Dendritic cell treated with granulocyte-macrophage colony-stimulating factor and Interleukin-4, amounts not matched to agents 40 ng/mL and 50 ng/mL, for 4 days (primary cell): ENCODE measurements around the gene SF3B3.
"Not testable (repeated sequence)": the region's sequence is repeated elsewhere in the genome, so short reads cannot be mapped to it uniquely, and the experiment has no call there.

ENCODE experiments used
- H3K27ac Mint-ChIP-seq: one replicate; pipeline ENCODE4 v1.8.0; 2022; ENCODE audit warnings: mild to moderate bottlenecking, mixed read lengths
- H3K27me3 Mint-ChIP-seq: one replicate; pipeline ENCODE4 v1.8.0; 2022; ENCODE audit warnings: mild to moderate bottlenecking, mixed read lengths
- H3K36me3 Mint-ChIP-seq: one replicate; pipeline ENCODE4 v1.8.0; 2022; ENCODE audit warnings: low read depth, mixed read lengths
- H3K4me1 Mint-ChIP-seq: one replicate; pipeline ENCODE4 v1.8.0; 2022; ENCODE audit warnings: low read depth, mixed read lengths
- H3K4me3 Mint-ChIP-seq: one replicate; pipeline ENCODE4 v1.8.0; 2022; ENCODE audit warnings: mild to moderate bottlenecking, moderate library complexity, mixed read lengths
- H3K9me3 Mint-ChIP-seq: one replicate; pipeline ENCODE4 v1.8.0; 2022; ENCODE audit warnings: mixed read lengths
- intact Hi-C: fragments of 100-400 bp; cut with micrococcal nuclease; formaldehyde crosslinking; loops from one replicate; pipeline ENCODE4 v1.15.0; 2022

SF3B3 gene

DNA sequence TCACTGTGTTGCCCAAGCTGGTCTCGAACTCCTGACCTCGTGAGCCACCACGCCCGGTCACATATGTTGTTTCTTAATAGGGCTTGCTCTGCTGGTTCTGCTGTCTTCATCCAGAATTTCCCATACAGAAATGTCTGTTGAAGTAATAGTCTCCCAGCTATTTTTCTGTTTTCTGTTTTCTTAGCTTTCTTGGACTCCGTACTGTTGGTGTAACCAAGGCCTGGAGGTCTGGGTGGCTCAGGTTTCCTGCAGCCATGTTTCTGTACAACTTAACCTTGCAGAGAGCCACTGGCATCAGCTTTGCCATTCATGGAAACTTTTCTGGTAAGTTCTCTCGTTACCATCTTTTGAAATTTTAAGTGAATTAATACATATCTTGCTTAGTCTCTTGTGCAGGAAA, 2.8 kb downstream of the SF3B3 start:
- Mint-ChIP-seq H3K9me3 (no peaks in the 10 kb centered on the region), H3K4me3 (no peak overlapping the region), H3K4me1 (peaks cover 34% of the 10 kb centered on the region), H3K36me3 (peaks cover 82% of the 10 kb centered on the region), H3K27ac (no peak overlapping the region), H3K27me3 (no peaks in the 10 kb centered on the region)
- intact Hi-C loops, result no loop called here

DNA sequence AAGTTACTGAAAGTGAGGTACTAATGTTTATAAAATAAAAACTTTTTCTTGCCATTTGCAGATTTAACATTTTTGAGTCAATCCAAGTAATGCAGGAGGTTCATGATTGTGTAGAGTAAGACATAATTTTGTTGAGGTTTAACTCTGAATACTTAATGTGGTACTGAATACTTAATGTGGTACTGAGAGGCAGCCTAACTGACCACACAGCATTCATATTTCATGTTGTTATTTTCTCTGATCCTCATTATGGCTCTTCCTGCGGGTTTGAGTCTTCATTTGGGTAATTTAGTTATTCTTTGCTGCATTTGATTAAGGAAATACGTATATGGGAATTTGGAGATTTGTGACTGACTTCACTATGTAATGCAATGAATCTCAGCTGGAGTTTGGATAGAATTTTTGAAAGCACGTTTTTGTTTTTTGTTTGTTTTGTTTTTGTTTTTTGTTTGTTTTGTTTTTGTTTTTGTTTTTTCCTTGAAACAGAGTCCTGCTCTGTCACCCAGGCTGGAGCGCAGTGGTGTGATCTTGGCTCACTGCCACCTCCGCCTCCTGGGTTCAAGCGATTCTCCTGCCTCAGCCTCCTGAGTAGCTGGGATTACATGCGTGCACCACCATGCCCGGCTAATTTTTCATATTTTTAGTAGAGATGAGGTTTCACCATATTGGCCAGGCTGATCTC, 3.8 kb downstream of the SF3B3 start:
- Mint-ChIP-seq H3K36me3 (peaks cover 92% of the 10 kb centered on the region), H3K9me3 (no peaks in the 10 kb centered on the region), H3K4me3 (no peak overlapping the region), H3K27ac (no peak overlapping the region), H3K4me1 (peaks cover 28% of the 10 kb centered on the region), H3K27me3 (no peaks in the 10 kb centered on the region)
- intact Hi-C loops, result no loop called here

DNA sequence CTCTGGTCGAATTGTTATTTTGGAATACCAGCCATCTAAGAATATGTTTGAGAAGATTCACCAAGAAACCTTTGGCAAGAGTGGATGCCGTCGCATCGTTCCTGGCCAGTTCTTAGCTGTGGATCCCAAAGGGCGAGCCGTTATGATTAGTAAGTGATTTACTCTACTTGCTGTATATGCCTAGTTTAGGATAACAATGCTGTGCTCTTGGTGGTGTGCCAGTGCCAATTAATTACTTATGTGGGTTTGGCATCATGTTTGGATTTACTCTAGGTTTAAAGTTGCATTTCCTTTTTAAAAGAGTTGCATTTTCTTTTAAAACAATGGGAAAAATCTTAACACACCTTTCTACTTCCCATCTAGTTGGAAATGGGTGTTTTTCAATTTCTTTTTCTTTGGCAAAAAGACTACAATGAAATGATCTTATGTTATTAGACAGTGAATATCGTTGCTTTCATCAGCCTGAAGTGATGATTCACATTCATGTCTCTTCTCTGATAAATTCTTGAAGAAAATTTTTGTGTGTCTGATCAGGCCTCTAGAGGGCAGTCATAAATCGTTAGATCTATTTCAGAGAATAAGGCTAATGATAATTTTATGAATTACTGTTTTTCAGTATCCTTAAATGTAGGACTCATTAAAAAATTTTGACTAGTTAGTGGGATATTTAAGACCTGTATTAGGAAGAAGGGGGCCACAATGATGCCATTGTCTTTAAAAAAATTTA, 5.6 kb downstream of the SF3B3 start:
- Mint-ChIP-seq H3K9me3 (no peaks in the 10 kb centered on the region), H3K36me3 (peaks cover 95% of the 10 kb centered on the region), H3K27me3 (no peaks in the 10 kb centered on the region), H3K27ac (no peak overlapping the region), H3K4me1 (peaks cover 25% of the 10 kb centered on the region), H3K4me3 (no peak overlapping the region)
- intact Hi-C loops, result no loop called here

DNA sequence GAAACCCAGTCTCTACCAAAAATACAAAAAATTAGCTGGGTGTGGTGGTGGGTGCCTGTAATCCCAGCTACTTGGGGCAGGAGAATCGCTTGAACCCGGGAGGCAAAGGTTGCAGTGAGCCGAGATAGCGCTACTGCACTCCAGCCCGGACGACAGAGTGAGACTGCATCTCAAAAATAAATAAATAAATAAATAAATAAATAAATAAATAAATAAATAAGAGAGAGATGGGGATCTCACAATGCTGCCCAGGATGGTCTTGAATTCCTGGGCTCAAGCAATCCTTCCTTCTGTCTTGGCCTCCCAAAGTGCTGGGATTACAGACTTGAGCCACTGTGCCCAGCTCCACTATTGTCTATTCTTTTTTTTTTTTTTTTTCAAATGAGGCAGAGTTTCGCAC, 6.3 kb downstream of the SF3B3 start:
- H3K27ac Mint-ChIP-seq, H3K9me3 Mint-ChIP-seq, intact Hi-C loops, H3K4me3 Mint-ChIP-seq, H3K27me3 Mint-ChIP-seq: not testable (repeated sequence)
- Mint-ChIP-seq H3K36me3 (peaks cover 95% of the 10 kb centered on the region), H3K4me1 (peaks cover 23% of the 10 kb centered on the region)

DNA sequence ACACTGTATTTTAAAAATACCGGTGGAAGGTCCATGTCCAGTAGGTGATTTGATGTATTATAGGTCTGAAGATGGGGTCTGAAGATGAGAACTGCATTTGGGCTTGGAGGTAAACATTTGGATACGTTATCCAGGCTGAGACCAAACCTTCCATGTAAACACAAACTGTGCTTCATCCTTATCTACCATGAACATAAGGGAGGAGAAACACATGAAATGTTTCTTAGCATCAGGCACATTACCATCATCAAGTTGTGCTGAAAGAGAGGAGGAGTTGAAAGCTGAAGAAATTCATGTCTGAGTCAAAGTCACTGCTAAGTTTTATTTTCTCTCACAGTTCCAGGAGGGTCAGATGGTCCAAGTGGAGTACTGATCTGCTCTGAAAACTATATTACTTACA, 11.4 kb downstream of the SF3B3 start:
- Mint-ChIP-seq H3K36me3 (peaks cover 100% of the 10 kb centered on the region), H3K27ac (no peak overlapping the region), H3K9me3 (no peaks in the 10 kb centered on the region), H3K27me3 (no peaks in the 10 kb centered on the region), H3K4me3 (no peak overlapping the region), H3K4me1 (no peaks in the 10 kb centered on the region)
- intact Hi-C loops, result no loop called here

DNA sequence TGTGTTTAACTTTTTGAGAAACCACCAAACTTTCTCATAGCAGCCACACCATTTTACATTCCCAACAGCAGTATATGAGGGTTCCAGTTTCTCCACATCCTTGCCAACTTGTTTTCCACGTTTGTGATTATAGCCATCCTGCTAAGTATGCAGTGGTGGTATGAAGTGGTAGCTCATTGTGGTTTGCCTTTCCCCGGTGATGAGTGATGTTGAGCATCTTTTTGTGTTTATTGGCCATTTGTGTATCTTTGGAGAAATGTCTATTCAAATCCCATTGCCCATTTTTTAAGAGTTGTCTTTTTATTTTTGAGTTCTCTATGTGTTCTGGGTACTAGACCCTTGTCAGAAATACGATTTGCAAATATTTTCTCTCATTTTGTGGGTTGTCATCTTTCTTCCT, 17.4 kb downstream of the SF3B3 start:
- H3K27me3 Mint-ChIP-seq, result no peaks in the 10 kb centered on the region
- no peak overlapping the region for H3K4me3 Mint-ChIP-seq
- H3K27ac Mint-ChIP-seq, result no peak overlapping the region
- no peaks in the 10 kb centered on the region for H3K4me1 Mint-ChIP-seq
- no peaks in the 10 kb centered on the region for H3K9me3 Mint-ChIP-seq
- H3K36me3 Mint-ChIP-seq, result peaks cover 100% of the 10 kb centered on the region
- intact Hi-C loops, result no loop called here

DNA sequence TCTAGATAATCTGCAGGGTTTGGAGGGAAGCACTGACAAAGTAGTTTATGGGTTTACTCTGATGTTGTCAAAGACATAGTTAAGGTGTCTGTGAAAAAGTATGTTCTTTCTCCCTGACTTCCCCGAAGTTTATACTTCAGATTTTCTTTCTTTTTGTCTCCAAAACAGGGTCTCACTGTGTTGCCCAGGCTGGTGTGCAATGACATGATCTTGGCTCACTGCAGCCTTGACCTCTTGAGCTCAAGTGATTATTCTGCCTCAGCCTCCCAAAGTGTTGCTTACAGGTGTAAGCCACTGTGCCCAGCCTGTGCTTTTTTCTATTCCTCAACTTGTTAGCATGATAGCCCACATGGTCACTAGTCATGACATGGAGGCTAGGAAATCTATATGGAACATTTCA, 20.9 kb downstream of the SF3B3 start:
- Mint-ChIP-seq H3K27me3 (no peaks in the 10 kb centered on the region), H3K4me1 (no peaks in the 10 kb centered on the region), H3K36me3 (peaks cover 93% of the 10 kb centered on the region), H3K9me3 (no peaks in the 10 kb centered on the region), H3K27ac (no peak overlapping the region), H3K4me3 (no peak overlapping the region)
- intact Hi-C loops, result no loop called here

DNA sequence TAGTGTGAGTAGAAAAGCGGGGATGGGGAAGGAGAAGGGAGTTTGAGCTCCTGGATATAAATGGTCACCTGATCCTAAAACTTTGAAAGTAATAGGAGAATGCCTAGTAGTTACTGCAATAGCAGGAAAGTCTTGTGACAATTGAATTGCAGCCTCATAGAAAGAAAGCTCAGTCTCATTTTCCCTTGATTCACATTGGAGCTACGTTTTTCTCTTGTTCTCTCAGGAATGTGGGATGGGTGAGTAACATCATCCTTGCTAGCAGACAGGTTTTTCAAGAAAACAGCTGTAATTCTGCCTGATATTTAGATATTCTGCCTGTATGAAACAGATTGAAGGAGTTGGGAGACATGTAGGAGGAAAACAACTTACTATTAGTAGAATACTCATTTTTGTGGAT, 25.3 kb downstream of the SF3B3 start:
- intact Hi-C loops, result no loop called here
- H3K9me3 Mint-ChIP-seq, result no peaks in the 10 kb centered on the region
- H3K4me3 Mint-ChIP-seq, result no peak overlapping the region
- peaks cover 87% of the 10 kb centered on the region for H3K36me3 Mint-ChIP-seq
- H3K27me3 Mint-ChIP-seq, result no peaks in the 10 kb centered on the region
- no peaks in the 10 kb centered on the region for H3K4me1 Mint-ChIP-seq
- H3K27ac Mint-ChIP-seq, result no peak overlapping the region

DNA sequence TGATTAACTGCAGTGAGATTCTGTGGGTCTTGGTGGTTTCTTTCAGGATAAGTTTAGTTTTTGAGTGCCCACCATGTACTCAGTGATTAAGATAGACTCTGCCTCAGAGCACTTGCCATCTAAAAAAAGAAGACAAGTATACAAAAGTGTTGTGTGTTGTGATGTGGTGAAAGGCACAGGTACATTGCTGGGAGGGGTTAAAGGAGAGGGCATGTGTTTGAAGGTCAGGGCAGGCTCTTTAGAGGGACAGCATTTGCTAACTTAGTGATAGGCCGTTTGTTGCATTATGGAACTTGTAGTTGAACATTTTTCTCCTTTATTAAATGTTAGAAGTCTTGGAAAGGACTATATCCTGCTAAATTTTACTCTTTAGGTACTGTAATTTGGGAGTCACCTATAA, 26.5 kb downstream of the SF3B3 start:
- no peak overlapping the region for H3K4me3 Mint-ChIP-seq
- H3K4me1 Mint-ChIP-seq, result no peaks in the 10 kb centered on the region
- no peaks in the 10 kb centered on the region for H3K27me3 Mint-ChIP-seq
- peaks cover 87% of the 10 kb centered on the region for H3K36me3 Mint-ChIP-seq
- intact Hi-C loops, result no loop called here
- no peak overlapping the region for H3K27ac Mint-ChIP-seq
- no peaks in the 10 kb centered on the region for H3K9me3 Mint-ChIP-seq

DNA sequence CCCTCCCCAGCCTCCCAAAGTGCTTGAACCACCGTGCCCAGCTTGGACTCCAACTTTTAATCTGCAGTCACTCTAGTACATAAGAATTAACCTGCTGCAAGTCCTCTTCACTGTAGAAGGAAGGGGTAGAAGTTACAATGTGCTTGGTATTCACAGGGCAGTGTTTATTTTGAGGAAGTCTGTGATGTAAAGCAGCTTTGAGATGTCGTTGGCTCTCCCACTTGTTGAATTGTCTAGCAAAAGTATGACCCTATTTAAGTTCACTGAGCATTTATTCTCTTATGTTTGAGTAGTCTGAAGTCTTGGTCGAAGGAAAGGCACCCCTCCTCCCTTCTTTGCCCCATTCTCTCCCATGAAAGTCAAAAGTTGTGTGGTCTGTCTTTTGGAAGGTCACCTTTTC, 28.2 kb downstream of the SF3B3 start:
- Mint-ChIP-seq H3K9me3 (no peaks in the 10 kb centered on the region), H3K27ac (no peak overlapping the region), H3K4me3 (no peak overlapping the region), H3K36me3 (peaks cover 89% of the 10 kb centered on the region), H3K27me3 (no peaks in the 10 kb centered on the region), H3K4me1 (no peaks in the 10 kb centered on the region)
- intact Hi-C loops, result no loop called here

DNA sequence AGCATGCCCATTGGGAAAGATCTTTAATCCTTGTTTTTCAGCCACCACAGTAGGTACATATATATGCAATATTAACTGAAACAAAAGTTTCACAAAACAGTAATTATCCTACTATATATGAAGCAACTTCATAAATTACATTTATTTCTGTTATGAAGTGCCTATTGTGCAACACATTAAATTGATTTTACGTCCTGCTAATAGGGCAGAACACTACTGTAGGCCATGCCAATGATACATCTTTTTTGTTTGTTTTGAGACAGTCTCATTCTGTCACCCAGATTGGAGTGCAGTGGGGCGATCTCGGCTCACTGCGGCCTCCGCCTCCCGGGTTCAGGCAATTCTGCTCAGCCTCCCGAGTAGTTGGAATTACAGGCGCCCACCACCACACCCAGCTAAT, 29.1 kb downstream of the SF3B3 start:
- H3K27me3 Mint-ChIP-seq, result no peaks in the 10 kb centered on the region
- H3K27ac Mint-ChIP-seq, result no peak overlapping the region
- H3K4me3 Mint-ChIP-seq, result no peak overlapping the region
- H3K9me3 Mint-ChIP-seq, result no peaks in the 10 kb centered on the region
- H3K36me3 Mint-ChIP-seq, result peaks cover 94% of the 10 kb centered on the region
- no peaks in the 10 kb centered on the region for H3K4me1 Mint-ChIP-seq
- intact Hi-C loops, result no loop called here

DNA sequence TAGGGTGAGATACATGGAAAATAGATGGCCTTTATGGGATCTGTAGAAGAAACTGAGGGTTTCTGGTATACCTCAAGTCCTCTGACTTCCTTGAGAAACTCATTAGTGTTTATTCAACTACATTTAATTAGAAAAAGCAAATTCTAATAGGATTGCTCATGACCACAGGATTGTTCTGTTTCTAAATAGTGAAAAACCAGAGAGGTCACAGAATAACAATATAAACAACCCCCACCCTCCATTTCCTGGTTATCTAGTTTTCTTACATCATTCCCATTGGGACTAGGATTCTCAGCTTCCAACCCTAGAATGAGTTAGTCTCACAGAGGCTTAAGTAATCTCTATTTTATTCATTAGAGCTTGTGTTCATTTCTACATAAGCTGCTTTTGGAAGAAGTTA, 30.0 kb downstream of the SF3B3 start:
- no peaks in the 10 kb centered on the region for H3K27me3 Mint-ChIP-seq
- H3K4me3 Mint-ChIP-seq, result no peak overlapping the region
- H3K9me3 Mint-ChIP-seq, result no peaks in the 10 kb centered on the region
- H3K27ac Mint-ChIP-seq, result no peak overlapping the region
- peaks cover 94% of the 10 kb centered on the region for H3K36me3 Mint-ChIP-seq
- no peaks in the 10 kb centered on the region for H3K4me1 Mint-ChIP-seq
- intact Hi-C loops, result no loop called here

DNA sequence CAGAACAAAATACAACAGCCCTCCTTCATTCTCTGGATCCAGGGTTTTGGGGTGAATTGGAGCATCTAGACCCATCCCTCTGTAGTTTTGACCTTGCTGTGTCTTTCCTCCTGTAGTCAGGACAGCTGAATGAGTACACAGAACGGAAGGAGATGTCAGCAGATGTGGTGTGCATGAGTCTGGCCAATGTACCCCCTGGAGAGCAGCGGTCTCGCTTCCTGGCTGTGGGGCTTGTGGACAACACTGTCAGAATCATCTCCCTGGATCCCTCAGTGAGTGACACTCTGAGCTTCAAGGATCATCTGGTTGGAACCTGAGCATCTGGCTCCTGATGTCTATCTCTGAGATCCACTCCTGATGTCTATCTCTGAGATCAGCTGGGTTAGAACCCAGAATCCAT, 32.4 kb downstream of the SF3B3 start:
- intact Hi-C loops, result no loop called here
- no peaks in the 10 kb centered on the region for H3K9me3 Mint-ChIP-seq
- H3K4me1 Mint-ChIP-seq, result no peaks in the 10 kb centered on the region
- no peaks in the 10 kb centered on the region for H3K27me3 Mint-ChIP-seq
- no peak overlapping the region for H3K4me3 Mint-ChIP-seq
- H3K27ac Mint-ChIP-seq, result no peak overlapping the region
- peaks cover 94% of the 10 kb centered on the region for H3K36me3 Mint-ChIP-seq

DNA sequence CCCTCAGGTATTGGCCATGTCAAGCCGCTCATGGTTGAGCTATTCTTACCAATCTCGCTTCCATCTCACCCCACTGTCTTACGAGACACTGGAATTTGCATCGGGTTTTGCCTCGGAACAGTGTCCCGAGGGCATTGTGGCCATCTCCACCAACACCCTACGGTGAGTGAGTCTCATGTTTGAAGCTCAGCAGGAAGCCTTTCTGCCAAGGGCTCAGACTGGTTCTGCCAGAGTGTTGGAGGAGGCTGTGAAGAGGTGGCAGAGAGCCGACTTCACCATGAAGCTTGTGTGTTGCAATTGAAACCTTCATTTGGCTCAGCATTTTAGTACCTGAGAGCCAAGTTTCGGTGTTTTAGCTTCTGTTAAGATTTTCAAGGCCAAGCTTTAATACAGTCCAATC, 38.0 kb downstream of the SF3B3 start:
- no peaks in the 10 kb centered on the region for H3K27me3 Mint-ChIP-seq
- no peaks in the 10 kb centered on the region for H3K9me3 Mint-ChIP-seq
- H3K27ac Mint-ChIP-seq, result no peak overlapping the region
- no peaks in the 10 kb centered on the region for H3K4me1 Mint-ChIP-seq
- intact Hi-C loops, result no loop called here
- H3K4me3 Mint-ChIP-seq, result no peak overlapping the region
- peaks cover 100% of the 10 kb centered on the region for H3K36me3 Mint-ChIP-seq

DNA sequence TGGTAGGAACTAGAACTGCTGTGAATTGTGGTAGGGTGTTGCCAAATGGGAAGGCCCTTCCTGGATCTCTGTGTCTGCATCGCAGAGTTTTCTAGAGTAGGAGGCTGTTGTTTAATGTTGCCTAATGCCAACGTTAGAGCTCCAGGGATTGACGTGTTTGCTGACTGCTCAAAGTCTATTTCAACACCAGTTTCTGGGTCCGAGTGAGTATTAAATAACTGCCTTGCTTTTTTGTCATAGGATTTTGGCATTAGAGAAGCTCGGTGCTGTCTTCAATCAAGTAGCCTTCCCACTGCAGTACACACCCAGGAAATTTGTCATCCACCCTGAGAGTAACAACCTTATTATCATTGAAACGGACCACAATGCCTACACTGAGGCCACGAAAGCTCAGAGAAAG, 40.0 kb downstream of the SF3B3 start:
- Mint-ChIP-seq H3K9me3 (no peaks in the 10 kb centered on the region), H3K4me1 (no peaks in the 10 kb centered on the region), H3K36me3 (peaks cover 100% of the 10 kb centered on the region), H3K4me3 (no peak overlapping the region), H3K27me3 (no peaks in the 10 kb centered on the region), H3K27ac (no peak overlapping the region)
- intact Hi-C loops, result no loop called here
